Stimulated activated naive CD4-positive, alpha-beta T cell treated with Interleukin-2 at 50 U/mL for 16 hours (primary cell): ENCODE measurements around the gene MORC3.
A peak's percentile ranks its signal among the peaks of the same experiment; 100 is the strongest.
"Not testable (repeated sequence)": the region's sequence is repeated elsewhere in the genome, so short reads cannot be mapped to it uniquely, and the experiment has no call there.

Experiments used
- DNase-seq: peaks from one replicate; lab custom pipeline; 2025; lab: John Stamatoyannopoulos, UW

Gene MORC3

GRCh38 chr21:36325373-36326010 is 5.5 kb downstream of the MORC3 start:
- no peak for DNase-seq

GRCh38 chr21:36330904-36331303 is 10.9 kb downstream of the MORC3 start:
- peak; percentile 23 for DNase-seq

- no peak for DNase-seq
These were observed 17.1 kb downstream of the MORC3 start for GRCh38 chr21:36337099-36337509.

GRCh38 chr21:36338975-36339374 is 19.0 kb downstream of the MORC3 start:
- no peak for DNase-seq

- not testable (repeated sequence) for DNase-seq
These were observed 22.6 kb downstream of the MORC3 start for GRCh38 chr21:36342581-36342980.

- no peak for DNase-seq
These were observed 24.9 kb downstream of the MORC3 start for GRCh38 chr21:36344931-36345330.

- no peak for DNase-seq
These were observed 27.4 kb downstream of the MORC3 start for GRCh38 chr21:36347278-36347961.

GRCh38 chr21:36347962-36348328 is 27.9 kb downstream of the MORC3 start:
- no peak for DNase-seq

GRCh38 chr21:36349315-36349714 is 29.3 kb downstream of the MORC3 start:
- DNase-seq = no peak

- DNase-seq = no peak
These were observed 30.4 kb downstream of the MORC3 start for GRCh38 chr21:36350282-36350910.

GRCh38 chr21:36354918-36355680 is 35.1 kb downstream of the MORC3 start:
- DNase-seq = no peak

- no peak for DNase-seq
These were observed 35.9 kb downstream of the MORC3 start for GRCh38 chr21:36355868-36356267.

- DNase-seq = no peak
These were observed 39.2 kb downstream of the MORC3 start for GRCh38 chr21:36359185-36359584.

- DNase-seq = no peak
These were observed 49.2 kb downstream of the MORC3 start for GRCh38 chr21:36369064-36369685.

- no peak for DNase-seq
These were observed 56.0 kb downstream of the MORC3 start for GRCh38 chr21:36375994-36376393.

GRCh38 chr21:36377391-36377842 is 57.4 kb downstream of the MORC3 start:
- DNase-seq = no peak

- DNase-seq = no peak
These were observed 59.3 kb downstream of the MORC3 start for GRCh38 chr21:36379251-36379650.

- DNase-seq = no peak
These were observed 62.0 kb downstream of the MORC3 start for GRCh38 chr21:36381841-36382589.

GRCh38 chr21:36382722-36383121 is 62.7 kb downstream of the MORC3 start:
- DNase-seq = not testable (repeated sequence)

GRCh38 chr21:36384885-36385232 is 64.9 kb downstream of the MORC3 start:
- no peak for DNase-seq

- DNase-seq = peak; percentile 63
These were observed 65.4 kb downstream of the MORC3 start, which contains the start of gene CHAF1B for GRCh38 chr21:36385233-36386030. Gene CHAF1B (plus strand): TSS chr21:36385392. CDS start chr21:36386137, 745 bp downstream.
